Stimulated activated CD4-positive, alpha-beta T cell treated with anti-CD3 and anti-CD28 coated beads, TNF-alpha, amount 100 ng/mL, for 24 hours (primary cell): Measurements from ENCODE around the gene ORMDL1.
"Not testable (repeated sequence)": the region's sequence is repeated elsewhere in the genome, so short reads cannot be mapped to it uniquely, and the experiment has no call there.

Experiments used
- DNase-seq, 3 experiments: peaks; one replicate each; pipeline ENCODE4 v3.0.0-alpha.2; 2020; ENCODE audit warnings: low read depth in 3 of 3

The ORMDL1 gene

GRCh38 chr2:189770590-189771322, 13.4 kb downstream of the ORMDL1 start:
- DNase-seq = no peak

- DNase-seq = no peak
These were observed 20.1 kb downstream of the ORMDL1 start for GRCh38 chr2:189763908-189764661.

DNA sequence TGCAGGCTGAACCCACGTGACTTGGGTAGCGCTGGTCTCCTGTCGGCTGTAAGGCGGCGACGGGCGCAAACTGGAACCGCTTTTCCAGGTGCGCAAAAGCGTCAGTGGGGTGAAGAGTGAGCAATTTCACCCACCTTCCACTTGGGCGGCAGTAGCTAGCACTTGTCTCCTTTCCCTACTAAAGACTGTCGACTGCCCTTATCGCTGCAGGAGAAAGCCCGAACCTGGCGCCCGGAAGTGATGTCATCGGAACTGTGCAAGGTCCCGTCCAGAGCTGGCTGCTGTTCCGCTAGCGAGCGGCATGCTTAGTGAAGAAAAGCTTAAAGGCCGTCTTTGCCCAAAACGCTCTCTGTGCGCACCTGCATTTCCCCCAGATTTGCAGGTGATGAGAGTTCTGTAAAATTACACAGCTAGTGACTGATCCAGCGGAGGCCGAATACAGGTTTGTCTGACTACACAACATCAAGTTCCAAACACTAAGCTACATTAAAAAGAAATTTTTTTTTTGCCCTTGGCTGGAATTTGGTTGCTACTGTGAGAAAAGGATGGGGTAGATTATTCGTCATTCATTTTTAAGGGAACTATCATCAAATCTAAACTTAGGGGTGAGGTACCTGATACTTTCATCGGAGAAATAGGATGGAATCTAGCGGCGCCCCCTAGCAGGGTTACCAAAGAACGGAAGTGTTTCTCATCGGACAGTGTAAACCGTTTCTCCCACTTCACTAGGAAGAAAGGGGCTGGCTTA, 21.4 kb downstream of the ORMDL1 start, which contains the start of gene OSGEPL1:
TSS of gene OSGEPL1 (minus strand) at position 242 of the 748 bp plus-strand sequence. CDS start 1,152 bp downstream, outside the sequence.
- DNase-seq = peak; percentile 87 to 90 (median 89)

DNA sequence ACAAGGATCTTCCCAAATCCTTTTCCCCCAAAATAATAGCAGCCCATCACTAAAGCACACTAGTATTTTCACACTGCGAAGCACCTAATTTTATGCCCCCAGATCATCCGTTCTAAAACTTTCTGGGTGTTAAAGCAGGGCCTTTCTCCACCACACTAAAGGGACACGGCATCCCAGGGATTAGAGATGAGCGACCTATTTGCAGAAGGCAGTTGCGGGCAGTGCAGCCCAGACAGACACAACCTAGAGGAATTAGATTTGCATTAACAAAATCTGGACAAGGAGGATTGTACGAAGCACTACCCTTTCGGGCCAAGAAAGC, 21.9 kb downstream of the ORMDL1 start:
- DNase-seq = no peak

DNA sequence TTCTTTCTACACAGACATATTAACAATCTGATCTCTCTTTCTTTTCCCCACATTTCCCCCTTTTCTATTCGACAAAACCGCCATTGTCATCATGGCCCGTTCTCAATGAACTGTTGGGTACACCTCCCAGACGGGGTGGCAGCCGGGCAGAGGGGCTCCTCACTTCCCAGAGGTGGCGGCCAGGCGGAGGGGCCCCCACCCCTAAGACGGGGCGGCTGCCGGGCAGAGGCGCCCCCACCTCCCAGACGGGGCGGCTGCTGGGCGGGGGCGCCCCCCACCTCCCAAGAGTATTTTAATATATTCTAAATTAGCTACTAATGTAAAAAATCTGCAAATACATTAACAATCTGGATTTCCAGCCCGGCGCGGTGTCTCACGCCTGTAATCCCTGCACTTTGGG, 24.0 kb downstream of the ORMDL1 start:
- DNase-seq = not testable (repeated sequence)

DNA sequence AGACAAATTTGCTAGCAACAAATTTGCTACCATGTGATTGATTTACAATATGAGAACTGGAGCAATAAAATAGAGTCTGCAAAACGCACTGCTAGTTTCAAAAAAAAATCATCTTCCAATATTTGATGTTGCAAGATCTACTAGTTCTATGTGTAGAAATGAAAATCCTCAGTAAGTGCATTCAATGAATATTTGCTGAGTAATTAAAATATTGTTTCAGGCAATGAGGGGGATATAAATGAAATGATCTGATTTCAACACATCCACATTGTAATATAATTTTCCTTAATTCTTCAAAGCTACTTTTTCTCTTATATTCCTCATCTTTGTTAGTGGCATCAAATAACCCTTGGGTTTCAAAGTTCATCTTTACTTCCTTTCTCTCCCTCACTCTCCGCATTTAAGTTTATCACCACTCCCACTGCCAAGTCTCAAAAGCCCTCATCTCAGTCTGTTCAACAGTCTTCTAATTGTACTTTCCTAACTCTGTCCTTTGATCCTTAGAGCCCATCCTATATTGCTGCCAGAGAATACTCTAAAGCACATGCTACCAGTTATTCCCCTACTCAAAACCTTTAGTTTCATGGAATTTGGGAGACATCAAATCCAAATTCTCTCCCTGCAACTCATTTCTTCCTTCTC, 27.7 kb downstream of the ORMDL1 start:
- DNase-seq = no peak

GRCh38 chr2:189751080-189751658, 33.0 kb downstream of the ORMDL1 start:
- DNase-seq = peak in 2 of 3 experiments; percentile 17 to 21

GRCh38 chr2:189729430-189729829, 54.7 kb downstream of the ORMDL1 start:
- no peak for DNase-seq

DNA sequence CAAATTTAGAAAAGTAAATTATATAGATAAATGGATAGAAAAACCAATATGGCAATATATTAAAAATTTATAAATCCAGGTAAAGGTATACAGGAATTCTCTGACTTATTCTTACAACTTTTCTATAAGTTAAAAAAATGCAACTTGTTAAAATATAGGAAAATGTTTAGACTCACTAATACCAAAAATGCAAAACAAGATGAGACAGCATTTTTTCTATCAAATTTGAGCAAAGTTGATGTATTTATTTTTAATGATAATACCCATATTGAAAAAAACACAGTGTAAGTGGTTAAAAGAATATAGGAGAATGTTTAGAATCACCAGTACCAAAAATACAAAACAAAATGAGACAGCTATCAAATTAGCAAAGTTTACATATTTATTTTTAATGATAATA, 57.3 kb downstream of the ORMDL1 start:
- DNase-seq = no peak

DNA sequence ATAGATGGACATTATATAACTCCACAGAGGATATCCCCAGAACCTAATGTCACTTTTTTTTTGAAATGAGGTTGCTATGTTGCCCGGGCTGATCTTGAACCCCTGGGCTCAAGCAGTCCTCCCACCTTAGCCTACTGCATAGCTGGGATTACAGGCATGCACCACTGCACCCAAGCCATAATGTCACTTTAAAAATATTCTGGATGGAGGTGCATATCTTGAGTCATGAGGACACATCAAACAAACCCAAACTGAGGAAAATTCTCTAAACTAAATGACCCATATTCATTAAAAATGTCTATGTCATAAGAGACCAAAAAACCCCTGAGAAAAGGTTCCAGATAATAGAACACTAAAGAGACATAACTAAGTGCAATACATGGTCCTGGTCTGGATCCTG, 57.9 kb downstream of the ORMDL1 start:
- no peak for DNase-seq

DNA sequence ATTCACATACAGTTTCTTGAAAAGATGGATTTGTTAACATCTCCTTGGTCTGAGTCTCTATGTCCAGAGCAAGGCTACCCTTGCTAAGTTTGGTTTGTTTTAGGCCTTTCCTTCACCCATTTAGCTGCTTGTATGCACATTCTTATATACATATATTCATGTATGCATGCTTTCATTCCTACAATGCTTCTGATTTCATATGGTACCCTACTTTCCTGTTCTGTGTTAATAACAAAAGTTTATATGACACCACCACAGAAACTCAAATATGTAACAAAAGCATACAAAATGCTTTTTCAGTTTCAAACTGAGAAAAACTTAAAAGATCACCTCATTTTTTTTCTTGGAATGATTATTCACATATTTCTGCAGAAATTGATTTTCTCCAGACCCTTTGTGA, 60.9 kb downstream of the ORMDL1 start:
- no peak for DNase-seq
